Testis (tissue), 2 donors: Measurements from ENCODE around the gene RSPO4.

ENCODE experiments used
- CTCF ChIP-seq, 3 experiments: fragments of 450-650 bp in 2 of 3; fragments of 200-600 bp in 1 of 3; sonication (generic) in 1 of 3; IDR thresholded peaks; one replicate each; pipeline ENCODE4 v1.5.1; 2016 to 2019; ENCODE audit warnings: antibody characterized with exemption in 3 of 3, mild to moderate bottlenecking in 2 of 3, moderate library complexity in 1 of 3
- POLR2A ChIP-seq: fragments of 450-650 bp; IDR thresholded peaks from one replicate; pipeline ENCODE4 v1.6.1; 2017; ENCODE audit warnings: antibody characterized with exemption, mild to moderate bottlenecking, moderate library complexity

DNA sequence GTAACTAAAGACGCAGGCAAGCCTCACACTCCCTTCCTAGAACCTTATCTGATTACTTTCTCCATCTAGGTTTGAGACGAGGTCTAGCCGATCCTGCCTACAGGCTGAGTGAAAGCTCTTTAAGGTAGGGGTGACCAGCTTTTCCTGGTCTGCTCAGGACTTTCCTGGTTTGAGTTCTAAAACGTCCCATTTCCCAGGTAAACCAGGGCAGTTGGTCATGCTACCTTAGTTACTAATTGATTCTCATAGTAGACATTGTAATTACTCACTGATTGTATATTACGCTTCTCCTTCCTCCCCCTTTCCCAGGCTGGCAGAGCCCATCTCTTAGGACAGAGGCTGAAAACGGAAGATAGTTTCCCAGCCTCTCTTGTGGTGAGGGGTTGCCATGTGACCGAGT lies 27.9 kb upstream of the RSPO4 start:
- no peak for TF ChIP-seq CTCF (IDR thresholded peaks at IDR 0.05)
- no peak for TF ChIP-seq POLR2A
